ENCODE data around the gene HSPA12A. TPM values are rescaled to one million over a fixed set of nuclear protein-coding genes. Genes with fewer than 3 reads are reported as not detected.

Gene HSPA12A
- total RNA-seq, 1 donor from 2014 or later: 4.0 TPM

GRCh38 chr10:116766241-116766827, 24.0 kb upstream of the HSPA12A start:
- no peak overlapping the region for H3K27ac Mint-ChIP-seq (ENCODE audit: unreplicated experiment)
- peaks cover 9% of the 10 kb centered on the region for H3K4me1 Mint-ChIP-seq (ENCODE audit: unreplicated experiment)
- no peak overlapping the region for H3K4me3 Mint-ChIP-seq (ENCODE audit: unreplicated experiment)
- DNase-seq (ENCODE audit: extremely low spot score, unreplicated experiment): no peak
- H3K36me3 Mint-ChIP-seq (ENCODE audit: unreplicated experiment): no peaks in the 10 kb centered on the region
- H3K9me3 Mint-ChIP-seq (ENCODE audit: unreplicated experiment): peaks cover 9% of the 10 kb centered on the region
- peaks cover 8% of the 10 kb centered on the region for H3K27me3 Mint-ChIP-seq (ENCODE audit: unreplicated experiment)
- no peak for TF ChIP-seq CTCF (IDR thresholded peaks at IDR 0.05)

GRCh38 chr10:116765648-116766081, 23.3 kb upstream of the HSPA12A start:
- Mint-ChIP-seq H3K27ac (ENCODE audit: unreplicated experiment) (no peak overlapping the region), H3K36me3 (ENCODE audit: unreplicated experiment) (no peaks in the 10 kb centered on the region), H3K9me3 (ENCODE audit: unreplicated experiment) (peaks cover 9% of the 10 kb centered on the region), H3K4me1 (ENCODE audit: unreplicated experiment) (peaks cover 5% of the 10 kb centered on the region), H3K27me3 (ENCODE audit: unreplicated experiment) (peaks cover 9% of the 10 kb centered on the region), H3K4me3 (ENCODE audit: unreplicated experiment) (no peak overlapping the region)
- DNase-seq (ENCODE audit: extremely low spot score, unreplicated experiment): no peak
- peak; percentile 14 for TF ChIP-seq CTCF (IDR thresholded peaks at IDR 0.05)

DNA sequence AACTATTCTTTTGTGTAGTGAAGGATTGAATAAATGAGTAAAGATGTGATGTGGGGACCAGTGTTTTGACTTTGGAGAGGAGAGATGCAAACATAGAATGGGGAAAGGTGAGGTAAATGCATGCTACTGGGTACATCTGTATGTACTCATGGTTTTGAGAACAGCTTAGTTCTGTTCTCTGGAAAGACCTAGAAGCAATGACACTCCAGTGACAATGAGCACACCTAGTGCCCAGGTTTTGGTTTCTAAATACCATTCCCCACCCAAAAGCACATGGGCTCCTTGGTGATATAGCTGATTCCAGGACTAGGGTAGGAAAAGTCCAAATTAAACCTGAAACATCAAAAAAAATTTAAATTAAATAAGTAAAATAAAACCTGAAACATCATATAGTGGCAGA, 22.6 kb upstream of the HSPA12A start:
- no peak for DNase-seq (ENCODE audit: extremely low spot score, unreplicated experiment)
- Mint-ChIP-seq H3K9me3 (ENCODE audit: unreplicated experiment) (peaks cover 9% of the 10 kb centered on the region), H3K36me3 (ENCODE audit: unreplicated experiment) (no peaks in the 10 kb centered on the region), H3K4me3 (ENCODE audit: unreplicated experiment) (no peak overlapping the region), H3K27ac (ENCODE audit: unreplicated experiment) (no peak overlapping the region), H3K27me3 (ENCODE audit: unreplicated experiment) (peaks cover 10% of the 10 kb centered on the region), H3K4me1 (ENCODE audit: unreplicated experiment) (peaks cover 5% of the 10 kb centered on the region)
- no peak for TF ChIP-seq CTCF (IDR thresholded peaks at IDR 0.05)

GRCh38 chr10:116763440-116763839, 21.1 kb upstream of the HSPA12A start:
- Mint-ChIP-seq H3K9me3 (ENCODE audit: unreplicated experiment) (peaks cover 9% of the 10 kb centered on the region), H3K4me3 (ENCODE audit: unreplicated experiment) (no peak overlapping the region), H3K4me1 (ENCODE audit: unreplicated experiment) (peaks cover 5% of the 10 kb centered on the region), H3K36me3 (ENCODE audit: unreplicated experiment) (no peaks in the 10 kb centered on the region), H3K27me3 (ENCODE audit: unreplicated experiment) (peaks cover 10% of the 10 kb centered on the region), H3K27ac (ENCODE audit: unreplicated experiment) (no peak overlapping the region)
- DNase-seq (ENCODE audit: extremely low spot score, unreplicated experiment): no peak
- no peak for TF ChIP-seq CTCF (IDR thresholded peaks at IDR 0.05)

GRCh38 chr10:116761883-116762282, 19.5 kb upstream of the HSPA12A start:
- Mint-ChIP-seq H3K36me3 (ENCODE audit: unreplicated experiment) (no peaks in the 10 kb centered on the region), H3K27me3 (ENCODE audit: unreplicated experiment) (peaks cover 10% of the 10 kb centered on the region), H3K9me3 (ENCODE audit: unreplicated experiment) (peaks cover 9% of the 10 kb centered on the region), H3K27ac (ENCODE audit: unreplicated experiment) (no peak overlapping the region), H3K4me1 (ENCODE audit: unreplicated experiment) (no peaks in the 10 kb centered on the region), H3K4me3 (ENCODE audit: unreplicated experiment) (no peak overlapping the region)
- no peak for TF ChIP-seq CTCF (IDR thresholded peaks at IDR 0.05)
- no peak for DNase-seq (ENCODE audit: extremely low spot score, unreplicated experiment)
